GM12892 (cell line): ENCODE data around the gene SLC41A1.

Experiments
- POLR2A ChIP-seq: IDR thresholded peaks from 2 replicates; pipeline ENCODE4 v1.6.1; 2011; ENCODE audit warnings: low read depth, low read length, control low read depth
- POLR2AphosphoS5 ChIP-seq: IDR thresholded peaks from 2 replicates; pipeline ENCODE4 v1.6.1; 2011; ENCODE audit warnings: low read depth, low read length, control low read depth

GRCh38 chr1:205766570-205766969, 46.4 kb downstream of the SLC41A1 start:
- TF ChIP-seq POLR2A (no peak), POLR2AphosphoS5 (no peak)
